ENCODE results near the gene FERMT3.
"Not testable (repeated sequence)": the region's sequence is repeated elsewhere in the genome, so short reads cannot be mapped to it uniquely, and the experiment has no call there.

Gene FERMT3

GRCh38 chr11:64206457-64207255 is at the start of gene FERMT3:
TSS of gene FERMT3 (plus strand) at chr11:64206721. CDS start at chr11:64207365, 644 bp downstream.
- DNase-seq = no peak

- DNase-seq = no peak
Observed at GRCh38 chr11:64157631-64158394, 48.7 kb upstream of the FERMT3 start.

GRCh38 chr11:64161037-64161436 is 45.5 kb upstream of the FERMT3 start:
- no peak for DNase-seq

GRCh38 chr11:64162769-64163168 is 43.8 kb upstream of the FERMT3 start:
- DNase-seq = not testable (repeated sequence)

- no peak for DNase-seq
Observed at GRCh38 chr11:64163951-64164350, 42.6 kb upstream of the FERMT3 start.

- DNase-seq = no peak
Observed at GRCh38 chr11:64164392-64165312, 41.9 kb upstream of the FERMT3 start.

GRCh38 chr11:64165481-64165841 is 41.1 kb upstream of the FERMT3 start:
- peak in 1 of 2 experiments; percentile 26 for DNase-seq

GRCh38 chr11:64165842-64166635 is 40.5 kb upstream of the FERMT3 start, which contains the start of gene MACROD1:
TSS of gene MACROD1 (minus strand) at chr11:64166113. CDS start at chr11:64165994, 119 bp downstream.
- DNase-seq = peak; percentile 71 to 73

GRCh38 chr11:64170419-64170818 is 36.1 kb upstream of the FERMT3 start:
- DNase-seq = no peak

GRCh38 chr11:64173616-64174355 is 32.7 kb upstream of the FERMT3 start:
- no peak for DNase-seq

- no peak for DNase-seq
Observed at GRCh38 chr11:64176751-64177150, 29.8 kb upstream of the FERMT3 start.

- DNase-seq = no peak
Observed at GRCh38 chr11:64178203-64178602, 28.3 kb upstream of the FERMT3 start.

GRCh38 chr11:64178951-64179639 is 27.4 kb upstream of the FERMT3 start:
- DNase-seq = no peak

GRCh38 chr11:64180891-64181290 is 25.6 kb upstream of the FERMT3 start:
- no peak for DNase-seq

GRCh38 chr11:64181506-64182411 is 24.8 kb upstream of the FERMT3 start:
- peak in 1 of 2 experiments; percentile 21 for DNase-seq

GRCh38 chr11:64183890-64184289 is 22.6 kb upstream of the FERMT3 start:
- DNase-seq = no peak

GRCh38 chr11:64185175-64185692 is 21.3 kb upstream of the FERMT3 start:
- peak; percentile 53 to 62 for DNase-seq

GRCh38 chr11:64185693-64186491 is 20.6 kb upstream of the FERMT3 start, which contains the start of gene STIP1:
TSS of gene STIP1 (plus strand) at chr11:64186171. CDS start at chr11:64186262, 91 bp downstream.
- peak; percentile 99 to 100 for DNase-seq
